Panc1 (cell line): ENCODE results near the gene VSIG8.

Source experiments
- POLR2AphosphoS5 ChIP-seq: IDR thresholded peaks from 2 replicates; pipeline ENCODE4 v1.6.1; 2012; ENCODE audit warnings: mild to moderate bottlenecking, low read depth, low read length, moderate library complexity
- TCF7L2 ChIP-seq: IDR thresholded peaks from 2 replicates; pipeline ENCODE4 v1.6.1; 2011; ENCODE audit warnings: mild to moderate bottlenecking, low read depth, low read length, inconsistent platforms
- TF ChIP-seq, protein P1 (sequence below): fragments of 450-650 bp; IDR thresholded peaks from 2 replicates; pipeline ENCODE4 v1.5.1; 2017; ENCODE audit warnings: mild to moderate bottlenecking
- TF ChIP-seq, protein P2 (sequence below), 2 experiments: IDR thresholded peaks; 2 replicates each; pipeline ENCODE4 v1.6.1; 2011 to 2012; ENCODE audit warnings: low read depth in 2 of 2, control low read depth in 1 of 2, low read length in 1 of 2, mild to moderate bottlenecking in 1 of 2, moderate library complexity in 1 of 2; ENCODE audit not compliant: insufficient read depth in 1 of 2

DNA sequence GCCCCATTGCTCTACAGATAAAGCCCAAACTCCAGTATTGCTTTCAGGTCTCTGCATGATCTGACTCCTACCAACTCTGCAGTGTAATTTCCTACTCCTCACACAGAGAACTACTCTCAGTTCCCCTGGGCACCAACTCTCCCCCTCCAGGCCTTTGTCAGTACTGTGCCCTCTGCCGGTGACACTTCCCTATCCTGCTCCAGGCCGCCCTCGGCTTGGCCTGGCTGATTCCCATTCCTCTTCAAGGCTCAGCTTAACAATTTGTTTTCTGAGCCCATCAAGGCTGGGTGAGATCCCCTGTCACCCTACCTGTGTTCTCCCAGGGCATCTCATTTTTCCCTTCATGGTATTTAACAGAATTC is 33.2 kb downstream of the VSIG8 start:
- TF ChIP-seq, protein P1, sequence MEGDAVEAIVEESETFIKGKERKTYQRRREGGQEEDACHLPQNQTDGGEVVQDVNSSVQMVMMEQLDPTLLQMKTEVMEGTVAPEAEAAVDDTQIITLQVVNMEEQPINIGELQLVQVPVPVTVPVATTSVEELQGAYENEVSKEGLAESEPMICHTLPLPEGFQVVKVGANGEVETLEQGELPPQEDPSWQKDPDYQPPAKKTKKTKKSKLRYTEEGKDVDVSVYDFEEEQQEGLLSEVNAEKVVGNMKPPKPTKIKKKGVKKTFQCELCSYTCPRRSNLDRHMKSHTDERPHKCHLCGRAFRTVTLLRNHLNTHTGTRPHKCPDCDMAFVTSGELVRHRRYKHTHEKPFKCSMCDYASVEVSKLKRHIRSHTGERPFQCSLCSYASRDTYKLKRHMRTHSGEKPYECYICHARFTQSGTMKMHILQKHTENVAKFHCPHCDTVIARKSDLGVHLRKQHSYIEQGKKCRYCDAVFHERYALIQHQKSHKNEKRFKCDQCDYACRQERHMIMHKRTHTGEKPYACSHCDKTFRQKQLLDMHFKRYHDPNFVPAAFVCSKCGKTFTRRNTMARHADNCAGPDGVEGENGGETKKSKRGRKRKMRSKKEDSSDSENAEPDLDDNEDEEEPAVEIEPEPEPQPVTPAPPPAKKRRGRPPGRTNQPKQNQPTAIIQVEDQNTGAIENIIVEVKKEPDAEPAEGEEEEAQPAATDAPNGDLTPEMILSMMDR: peak; percentile 68
- TF ChIP-seq POLR2AphosphoS5 (no peak), TCF7L2 (no peak)
- TF ChIP-seq, protein P2, sequence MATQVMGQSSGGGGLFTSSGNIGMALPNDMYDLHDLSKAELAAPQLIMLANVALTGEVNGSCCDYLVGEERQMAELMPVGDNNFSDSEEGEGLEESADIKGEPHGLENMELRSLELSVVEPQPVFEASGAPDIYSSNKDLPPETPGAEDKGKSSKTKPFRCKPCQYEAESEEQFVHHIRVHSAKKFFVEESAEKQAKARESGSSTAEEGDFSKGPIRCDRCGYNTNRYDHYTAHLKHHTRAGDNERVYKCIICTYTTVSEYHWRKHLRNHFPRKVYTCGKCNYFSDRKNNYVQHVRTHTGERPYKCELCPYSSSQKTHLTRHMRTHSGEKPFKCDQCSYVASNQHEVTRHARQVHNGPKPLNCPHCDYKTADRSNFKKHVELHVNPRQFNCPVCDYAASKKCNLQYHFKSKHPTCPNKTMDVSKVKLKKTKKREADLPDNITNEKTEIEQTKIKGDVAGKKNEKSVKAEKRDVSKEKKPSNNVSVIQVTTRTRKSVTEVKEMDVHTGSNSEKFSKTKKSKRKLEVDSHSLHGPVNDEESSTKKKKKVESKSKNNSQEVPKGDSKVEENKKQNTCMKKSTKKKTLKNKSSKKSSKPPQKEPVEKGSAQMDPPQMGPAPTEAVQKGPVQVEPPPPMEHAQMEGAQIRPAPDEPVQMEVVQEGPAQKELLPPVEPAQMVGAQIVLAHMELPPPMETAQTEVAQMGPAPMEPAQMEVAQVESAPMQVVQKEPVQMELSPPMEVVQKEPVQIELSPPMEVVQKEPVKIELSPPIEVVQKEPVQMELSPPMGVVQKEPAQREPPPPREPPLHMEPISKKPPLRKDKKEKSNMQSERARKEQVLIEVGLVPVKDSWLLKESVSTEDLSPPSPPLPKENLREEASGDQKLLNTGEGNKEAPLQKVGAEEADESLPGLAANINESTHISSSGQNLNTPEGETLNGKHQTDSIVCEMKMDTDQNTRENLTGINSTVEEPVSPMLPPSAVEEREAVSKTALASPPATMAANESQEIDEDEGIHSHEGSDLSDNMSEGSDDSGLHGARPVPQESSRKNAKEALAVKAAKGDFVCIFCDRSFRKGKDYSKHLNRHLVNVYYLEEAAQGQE (IDR thresholded peaks at IDR 0.05; ENCODE audit: insufficient read depth in 1 of 2, low read depth in 2 of 2, low read length in 1 of 2): no peak
